Measurements from ENCODE around the gene HPRT1. TPM values are rescaled to one million over a fixed set of nuclear protein-coding genes. Genes with fewer than 3 reads are reported as not detected.

The HPRT1 gene
- polyA plus RNA-seq, 3 donors: 43.2 to 52.2 (median 43.5) TPM

GRCh38 chrX:134529481-134529880 lies 69.5 kb downstream of the HPRT1 start:
- no peak for DNase-seq (ENCODE audit: extremely low read depth in 1 of 11, low read depth in 9 of 11, low spot score in 4 of 11)

DNA sequence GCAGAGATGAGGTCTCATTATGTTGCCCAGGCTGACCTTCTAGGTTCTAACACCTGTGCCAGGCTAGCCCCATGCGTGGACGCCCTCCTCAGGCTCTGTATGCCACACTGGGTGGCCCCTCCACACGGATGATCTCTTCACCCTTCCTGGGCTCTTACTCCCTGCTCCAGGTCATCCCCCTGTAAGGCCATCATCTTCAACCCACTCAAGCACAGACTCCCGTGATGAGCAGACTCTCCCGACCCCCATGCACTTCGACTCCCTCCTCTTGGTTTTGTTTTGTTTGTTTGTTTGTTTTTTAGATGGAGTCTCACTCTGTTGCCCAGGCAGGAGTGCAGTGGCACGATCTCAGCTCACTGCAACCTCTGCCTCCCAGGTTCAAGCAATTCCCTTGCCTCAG lies 70.9 kb downstream of the HPRT1 start:
- DNase-seq (ENCODE audit: extremely low read depth in 1 of 11, low read depth in 9 of 11, low spot score in 4 of 11): no peak

- DNase-seq (ENCODE audit: extremely low read depth in 1 of 11, low read depth in 9 of 11, low spot score in 4 of 11): no peak
Observed at GRCh38 chrX:134533352-134533751, 73.4 kb downstream of the HPRT1 start.

DNA sequence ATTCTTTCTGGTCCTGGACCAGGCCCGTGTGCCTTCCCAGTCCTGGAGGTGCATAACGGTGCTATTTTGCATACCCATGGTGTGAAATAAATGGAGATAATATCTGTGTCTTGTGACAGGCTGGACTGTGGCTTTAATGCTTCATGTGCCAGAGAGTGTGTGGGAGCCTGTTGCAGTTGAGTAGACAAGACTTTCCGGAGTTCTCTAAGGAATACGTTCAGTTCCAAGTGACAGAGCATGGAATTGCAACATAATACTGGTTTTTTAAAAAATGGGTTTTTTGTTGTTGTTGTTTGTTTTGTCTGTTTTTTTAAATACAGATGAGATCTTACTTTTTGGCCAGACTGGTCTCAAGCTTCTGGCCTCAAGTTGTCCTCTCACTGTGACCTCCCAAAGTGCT lies 74.0 kb downstream of the HPRT1 start:
- DNase-seq (ENCODE audit: extremely low read depth in 1 of 11, low read depth in 9 of 11, low spot score in 4 of 11): no peak

- no peak for DNase-seq (ENCODE audit: extremely low read depth in 1 of 11, low read depth in 9 of 11, low spot score in 4 of 11)
Observed at GRCh38 chrX:134537179-134537955, 77.4 kb downstream of the HPRT1 start.

DNA sequence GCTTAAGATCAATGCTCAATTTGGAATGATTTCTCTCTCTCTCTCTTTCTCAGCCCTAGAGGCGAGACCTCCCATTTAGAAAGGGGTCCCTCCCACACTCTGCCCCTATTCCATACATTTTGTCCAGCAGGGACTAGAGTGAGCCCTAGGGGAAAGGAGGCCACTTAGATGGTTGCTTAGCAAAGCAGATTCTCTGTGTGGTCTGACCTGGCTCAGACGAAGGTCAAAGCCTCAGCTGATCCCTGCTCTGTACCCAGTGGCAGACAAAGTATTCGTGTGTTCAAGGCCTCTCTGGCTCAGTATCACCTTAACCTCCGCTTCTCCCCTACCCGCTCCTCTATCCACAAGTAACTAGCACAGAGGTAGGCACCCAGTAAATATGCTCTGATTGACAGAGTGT lies 78.4 kb downstream of the HPRT1 start:
- no peak for DNase-seq (ENCODE audit: extremely low read depth in 1 of 11, low read depth in 9 of 11, low spot score in 4 of 11)

- no peak for DNase-seq (ENCODE audit: extremely low read depth in 1 of 11, low read depth in 9 of 11, low spot score in 4 of 11)
Observed at GRCh38 chrX:134541906-134542305, 81.9 kb downstream of the HPRT1 start.

- DNase-seq (ENCODE audit: extremely low read depth in 1 of 11, low read depth in 9 of 11, low spot score in 4 of 11): no peak
Observed at GRCh38 chrX:134542485-134542884, 82.5 kb downstream of the HPRT1 start.

GRCh38 chrX:134543288-134543687 lies 83.3 kb downstream of the HPRT1 start:
- no peak for DNase-seq (ENCODE audit: extremely low read depth in 1 of 11, low read depth in 9 of 11, low spot score in 4 of 11)

DNA sequence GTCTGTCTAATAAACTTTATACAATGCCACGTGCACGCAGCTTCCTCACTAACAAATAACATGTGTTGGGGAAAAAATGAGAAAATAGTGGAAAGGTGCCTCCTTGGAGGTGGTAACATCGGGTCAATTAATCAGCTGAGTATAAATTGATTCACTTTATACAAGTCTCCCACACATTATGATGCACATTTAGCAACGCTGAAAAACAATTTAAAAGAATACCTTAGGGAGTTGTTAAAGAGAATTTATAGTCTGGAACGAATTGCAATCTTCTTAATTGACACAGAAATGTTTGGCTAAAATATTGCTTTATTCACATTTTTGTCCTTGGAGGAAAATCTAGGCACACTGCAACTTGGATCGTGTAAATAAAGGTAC lies 84.2 kb downstream of the HPRT1 start:
- DNase-seq (ENCODE audit: extremely low read depth in 1 of 11, low read depth in 9 of 11, low spot score in 4 of 11): no peak

DNA sequence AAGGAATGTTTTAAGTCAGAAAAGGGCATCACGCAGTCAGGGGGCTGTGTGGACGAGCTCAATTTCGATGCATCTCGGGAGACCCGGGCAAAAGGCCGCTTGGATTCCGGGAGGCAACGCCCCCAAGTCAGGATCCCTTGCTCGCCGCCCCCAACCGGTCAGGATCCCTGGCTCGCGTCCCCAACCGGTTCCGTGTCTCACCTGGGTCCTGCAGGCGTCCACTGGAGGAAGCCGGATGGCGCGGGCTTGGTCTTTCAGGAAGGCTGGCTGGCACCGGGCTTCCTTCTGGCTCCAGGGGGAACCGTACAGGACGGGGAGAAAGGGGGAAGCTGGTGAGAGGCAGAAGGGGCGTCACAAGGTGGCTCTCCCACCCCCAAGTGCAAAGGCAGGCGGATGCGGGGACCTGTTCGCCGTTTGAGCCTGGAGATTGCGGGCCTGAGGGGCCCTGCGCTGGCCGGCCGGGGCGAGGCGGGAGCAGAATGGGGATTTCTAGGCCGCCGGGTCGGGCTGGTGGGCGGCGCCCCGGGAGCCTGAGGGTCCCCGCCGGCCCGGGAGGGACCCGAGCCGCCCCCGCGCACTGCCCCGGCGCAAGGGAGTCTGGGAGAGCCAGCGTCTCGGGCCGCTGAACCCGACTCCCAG lies 84.7 kb downstream of the HPRT1 start:
- DNase-seq (ENCODE audit: extremely low read depth in 1 of 11, low read depth in 9 of 11, low spot score in 4 of 11): no peak

DNA sequence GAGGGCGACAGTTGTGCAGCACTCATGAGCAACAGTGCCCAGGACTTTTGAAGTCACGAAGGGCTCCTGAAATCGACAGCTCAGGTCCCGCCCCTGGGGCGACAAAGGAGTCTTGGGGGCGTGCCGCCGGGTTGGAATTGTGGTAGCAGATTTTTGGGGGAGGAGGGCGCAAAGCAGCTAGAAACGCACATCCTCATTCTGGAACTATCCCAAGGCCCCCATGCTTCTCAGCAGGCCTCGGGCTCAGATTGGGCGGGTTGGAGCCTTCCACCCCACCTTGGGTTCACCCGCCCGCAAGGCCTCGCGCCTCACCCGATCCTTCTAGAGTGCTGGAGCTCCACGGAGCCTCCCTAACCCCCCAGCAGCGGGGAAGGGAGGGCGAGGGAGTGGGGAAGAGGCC lies 85.5 kb downstream of the HPRT1 start:
- DNase-seq (ENCODE audit: extremely low read depth in 1 of 11, low read depth in 9 of 11, low spot score in 4 of 11): no peak

- DNase-seq (ENCODE audit: extremely low read depth in 1 of 11, low read depth in 9 of 11, low spot score in 4 of 11): no peak
Observed at GRCh38 chrX:134546187-134546586, 86.2 kb downstream of the HPRT1 start.

DNA sequence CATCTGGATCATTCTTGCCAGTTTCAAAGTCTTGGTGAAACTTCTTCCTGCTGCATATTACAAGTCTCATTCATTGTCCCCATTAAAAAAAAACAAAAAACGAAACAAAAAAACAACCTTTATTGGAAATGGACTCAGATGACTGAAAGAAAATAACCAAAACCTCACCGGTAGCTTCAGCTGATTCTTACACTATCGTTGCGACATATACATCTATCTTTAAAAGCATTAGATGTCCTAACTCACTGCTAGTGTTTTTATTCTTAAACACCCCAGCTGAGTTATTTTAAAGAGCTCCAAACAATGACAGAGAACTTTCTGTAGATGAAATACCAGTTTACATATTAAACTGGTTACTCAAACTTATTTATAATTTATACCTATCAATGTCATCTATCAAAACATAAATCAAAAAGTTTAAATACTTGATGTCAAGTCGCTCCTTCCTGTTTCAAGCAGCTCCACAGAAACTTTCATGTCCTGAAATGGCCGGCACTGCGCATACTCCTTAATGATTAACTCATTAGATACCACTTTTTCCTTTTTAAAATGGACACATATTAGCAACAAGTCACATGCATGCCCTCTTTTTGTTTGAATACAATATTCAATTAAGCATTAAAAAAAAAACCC lies 87.2 kb downstream of the HPRT1 start:
- DNase-seq (ENCODE audit: extremely low read depth in 1 of 11, low read depth in 9 of 11, low spot score in 4 of 11): no peak

GRCh38 chrX:134548257-134549201 lies 88.6 kb downstream of the HPRT1 start:
- no peak for DNase-seq (ENCODE audit: extremely low read depth in 1 of 11, low read depth in 9 of 11, low spot score in 4 of 11)

Other genes with a start within 250 kb of the HPRT1 start
- 10 to 100 TPM in 2 of 3 donors, 1 to 10 TPM in 1; 9.4 to 12.8 (median 11.5) TPM for gene CCDC160, start 223.0 kb upstream of the HPRT1 start, polyA plus RNA-seq (ENCODE audit: insufficient read length in 3 of 3)
- gene PHF6, start 86.9 kb upstream of the HPRT1 start, polyA plus RNA-seq (ENCODE audit: insufficient read length in 3 of 3): 10 to 100 TPM; 52.7 to 60.6 (median 53.9) TPM
- 1 to 10 TPM; 4.2 to 7.8 (median 6.4) TPM for gene PLAC1, start 198.3 kb downstream of the HPRT1 start, polyA plus RNA-seq (ENCODE audit: insufficient read length in 3 of 3)